ENCODE data around the gene SORCS2. TPM values are rescaled to one million over a fixed set of nuclear protein-coding genes. Genes with fewer than 3 reads are reported as not detected.

Gene SORCS2
- total RNA-seq, 1 donor from 2014 or later = 3.0 TPM

DNA sequence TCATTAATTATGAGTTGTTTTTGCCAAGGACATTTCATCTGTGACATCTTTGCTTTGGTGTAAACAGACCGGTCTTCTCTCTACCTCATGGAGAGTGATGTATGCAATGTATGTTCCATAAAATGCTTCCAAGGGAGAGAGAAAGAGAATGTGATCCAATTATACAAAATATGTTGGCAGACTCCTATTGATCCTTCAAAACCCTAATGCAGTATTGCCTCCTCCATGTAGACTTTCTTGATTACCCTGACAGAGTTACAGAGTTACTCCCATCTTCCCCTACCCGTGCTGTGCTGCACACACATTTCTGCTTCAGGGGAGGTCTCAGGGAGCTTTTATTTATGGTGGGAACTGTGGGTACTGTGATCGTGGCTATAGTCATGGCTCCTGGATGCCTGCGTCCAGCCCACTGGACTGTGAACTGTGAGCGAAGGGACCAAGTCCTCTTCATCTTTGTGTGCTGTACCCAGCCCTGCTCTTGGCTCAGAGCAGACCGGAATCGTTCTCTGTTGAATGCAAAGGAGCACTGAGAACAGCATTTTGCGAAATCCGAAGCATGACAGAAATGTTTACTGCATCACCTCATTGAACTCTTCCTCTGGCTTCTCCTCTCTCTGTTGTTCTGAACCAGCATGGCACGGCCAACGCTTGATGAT, 32.7 kb downstream of the SORCS2 start:
- DNase-seq (ENCODE audit: extremely low spot score, unreplicated experiment) = no peak
- Mint-ChIP-seq H3K36me3 (ENCODE audit: unreplicated experiment) (no peaks in the 10 kb centered on the region), H3K27me3 (ENCODE audit: unreplicated experiment) (peaks cover 7% of the 10 kb centered on the region), H3K4me3 (ENCODE audit: unreplicated experiment) (no peak overlapping the region), H3K9me3 (ENCODE audit: unreplicated experiment) (no peaks in the 10 kb centered on the region), H3K4me1 (ENCODE audit: unreplicated experiment) (no peaks in the 10 kb centered on the region), H3K27ac (ENCODE audit: unreplicated experiment) (no peak overlapping the region)
- TF ChIP-seq, protein P1, sequence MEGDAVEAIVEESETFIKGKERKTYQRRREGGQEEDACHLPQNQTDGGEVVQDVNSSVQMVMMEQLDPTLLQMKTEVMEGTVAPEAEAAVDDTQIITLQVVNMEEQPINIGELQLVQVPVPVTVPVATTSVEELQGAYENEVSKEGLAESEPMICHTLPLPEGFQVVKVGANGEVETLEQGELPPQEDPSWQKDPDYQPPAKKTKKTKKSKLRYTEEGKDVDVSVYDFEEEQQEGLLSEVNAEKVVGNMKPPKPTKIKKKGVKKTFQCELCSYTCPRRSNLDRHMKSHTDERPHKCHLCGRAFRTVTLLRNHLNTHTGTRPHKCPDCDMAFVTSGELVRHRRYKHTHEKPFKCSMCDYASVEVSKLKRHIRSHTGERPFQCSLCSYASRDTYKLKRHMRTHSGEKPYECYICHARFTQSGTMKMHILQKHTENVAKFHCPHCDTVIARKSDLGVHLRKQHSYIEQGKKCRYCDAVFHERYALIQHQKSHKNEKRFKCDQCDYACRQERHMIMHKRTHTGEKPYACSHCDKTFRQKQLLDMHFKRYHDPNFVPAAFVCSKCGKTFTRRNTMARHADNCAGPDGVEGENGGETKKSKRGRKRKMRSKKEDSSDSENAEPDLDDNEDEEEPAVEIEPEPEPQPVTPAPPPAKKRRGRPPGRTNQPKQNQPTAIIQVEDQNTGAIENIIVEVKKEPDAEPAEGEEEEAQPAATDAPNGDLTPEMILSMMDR (IDR thresholded peaks at IDR 0.05) = no peak

DNA sequence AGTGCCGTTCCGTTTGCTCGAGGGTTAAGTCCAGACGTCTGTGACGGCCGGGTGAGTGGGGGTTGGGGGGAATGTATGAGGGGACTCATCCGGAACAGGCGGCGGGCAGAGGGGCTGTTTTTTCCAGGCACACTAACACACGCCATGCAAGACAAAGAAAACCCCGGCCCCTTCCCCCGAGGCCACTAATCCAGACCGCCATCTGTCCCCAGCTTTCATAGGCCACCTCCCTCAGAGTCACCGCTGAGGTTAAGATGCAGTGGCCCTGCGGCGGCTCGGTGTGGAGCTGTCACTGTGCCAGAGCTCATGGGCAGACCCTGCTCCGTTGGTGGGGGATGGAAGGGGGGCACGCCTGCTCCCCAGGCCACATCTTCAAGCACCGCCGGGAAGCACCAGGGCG, 34.1 kb downstream of the SORCS2 start:
- H3K4me3 Mint-ChIP-seq (ENCODE audit: unreplicated experiment) = no peak overlapping the region
- no peaks in the 10 kb centered on the region for H3K9me3 Mint-ChIP-seq (ENCODE audit: unreplicated experiment)
- no peak overlapping the region for H3K27ac Mint-ChIP-seq (ENCODE audit: unreplicated experiment)
- TF ChIP-seq, protein P1 (IDR thresholded peaks at IDR 0.05) = no peak
- H3K27me3 Mint-ChIP-seq (ENCODE audit: unreplicated experiment) = peaks cover 7% of the 10 kb centered on the region
- no peaks in the 10 kb centered on the region for H3K36me3 Mint-ChIP-seq (ENCODE audit: unreplicated experiment)
- no peaks in the 10 kb centered on the region for H3K4me1 Mint-ChIP-seq (ENCODE audit: unreplicated experiment)
- DNase-seq (ENCODE audit: extremely low spot score, unreplicated experiment) = no peak

DNA sequence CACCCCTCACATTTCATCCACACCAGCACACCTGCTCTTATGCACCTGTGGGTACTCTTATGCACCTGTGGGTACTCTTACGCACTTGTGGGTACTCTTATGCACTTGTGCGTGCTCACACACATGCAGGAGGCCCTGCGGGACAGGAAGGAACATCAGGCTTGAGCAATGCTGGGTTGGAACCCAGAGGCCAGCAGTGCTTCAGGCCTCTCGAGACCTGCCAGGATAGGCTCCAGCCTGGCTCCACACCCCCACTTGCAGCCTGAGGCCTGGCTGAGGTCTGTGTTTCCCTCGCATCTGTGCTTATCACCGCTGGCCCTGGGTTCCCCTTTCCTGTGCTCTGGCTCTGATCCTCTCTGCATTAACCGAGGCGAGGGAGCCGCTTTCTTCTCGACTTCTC, 34.7 kb downstream of the SORCS2 start:
- TF ChIP-seq, protein P1 (IDR thresholded peaks at IDR 0.05) = no peak
- Mint-ChIP-seq H3K27me3 (ENCODE audit: unreplicated experiment) (peaks cover 4% of the 10 kb centered on the region), H3K27ac (ENCODE audit: unreplicated experiment) (no peak overlapping the region), H3K4me1 (ENCODE audit: unreplicated experiment) (no peaks in the 10 kb centered on the region), H3K36me3 (ENCODE audit: unreplicated experiment) (no peaks in the 10 kb centered on the region), H3K9me3 (ENCODE audit: unreplicated experiment) (no peaks in the 10 kb centered on the region), H3K4me3 (ENCODE audit: unreplicated experiment) (no peak overlapping the region)
- no peak for DNase-seq (ENCODE audit: extremely low spot score, unreplicated experiment)

DNA sequence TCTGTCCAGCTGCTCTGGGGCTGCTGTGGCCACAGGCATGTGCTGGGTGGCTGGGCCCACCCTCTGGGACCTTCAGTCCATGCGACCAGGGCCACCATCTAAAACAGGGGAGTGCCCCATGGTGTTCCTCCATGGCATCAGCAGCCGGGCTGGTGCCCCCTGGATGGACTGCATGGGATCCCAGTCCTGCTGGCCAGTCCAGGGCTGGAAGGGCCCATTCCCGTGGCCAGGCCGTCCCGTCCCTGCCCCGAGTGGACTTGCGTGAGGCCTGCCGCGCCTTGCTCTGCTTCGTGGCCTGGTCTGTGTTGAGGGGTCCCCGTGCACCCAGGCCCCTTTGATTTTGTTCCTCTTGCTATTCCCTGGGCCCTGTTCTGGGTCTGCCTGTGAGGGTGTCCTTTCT, 36.4 kb downstream of the SORCS2 start:
- no peaks in the 10 kb centered on the region for H3K36me3 Mint-ChIP-seq (ENCODE audit: unreplicated experiment)
- H3K4me3 Mint-ChIP-seq (ENCODE audit: unreplicated experiment) = no peak overlapping the region
- H3K27ac Mint-ChIP-seq (ENCODE audit: unreplicated experiment) = no peak overlapping the region
- TF ChIP-seq, protein P1 (IDR thresholded peaks at IDR 0.05) = no peak
- H3K4me1 Mint-ChIP-seq (ENCODE audit: unreplicated experiment) = no peaks in the 10 kb centered on the region
- H3K27me3 Mint-ChIP-seq (ENCODE audit: unreplicated experiment) = peaks cover 4% of the 10 kb centered on the region
- no peaks in the 10 kb centered on the region for H3K9me3 Mint-ChIP-seq (ENCODE audit: unreplicated experiment)
- no peak for DNase-seq (ENCODE audit: extremely low spot score, unreplicated experiment)

DNA sequence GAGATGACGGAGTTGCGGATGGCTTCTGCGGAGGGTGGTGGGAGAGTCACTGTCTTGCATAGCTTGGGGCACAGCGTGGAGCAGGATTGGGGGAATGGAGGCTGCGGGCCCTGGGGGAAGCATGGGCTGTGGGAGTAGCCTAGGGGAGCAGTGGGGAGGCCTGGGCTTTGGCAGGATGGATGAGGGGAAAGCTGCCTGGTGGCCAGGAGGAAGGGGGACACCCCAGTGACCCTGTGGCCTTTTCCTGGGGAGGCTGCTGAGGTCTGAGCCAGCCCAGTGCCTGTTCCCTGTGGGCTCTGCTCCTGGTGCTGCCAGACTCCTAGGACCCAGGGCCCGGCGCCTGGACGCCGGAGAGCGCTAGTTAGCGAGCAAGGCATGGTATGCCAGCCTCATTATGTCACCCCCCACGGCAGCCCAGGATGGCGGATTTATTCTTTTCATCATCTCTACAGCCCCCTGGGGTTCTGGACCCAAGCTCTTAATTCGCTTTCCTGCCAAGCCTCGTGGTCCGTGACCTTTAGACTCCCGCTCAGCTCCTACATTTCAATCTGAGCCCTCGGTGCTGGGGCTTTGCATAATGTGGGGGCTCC, 39.8 kb downstream of the SORCS2 start:
- peaks cover 3% of the 10 kb centered on the region for H3K27me3 Mint-ChIP-seq (ENCODE audit: unreplicated experiment)
- no peaks in the 10 kb centered on the region for H3K36me3 Mint-ChIP-seq (ENCODE audit: unreplicated experiment)
- TF ChIP-seq, protein P1 (IDR thresholded peaks at IDR 0.05) = no peak
- H3K4me3 Mint-ChIP-seq (ENCODE audit: unreplicated experiment) = no peak overlapping the region
- no peaks in the 10 kb centered on the region for H3K9me3 Mint-ChIP-seq (ENCODE audit: unreplicated experiment)
- H3K27ac Mint-ChIP-seq (ENCODE audit: unreplicated experiment) = no peak overlapping the region
- H3K4me1 Mint-ChIP-seq (ENCODE audit: unreplicated experiment) = no peaks in the 10 kb centered on the region
- DNase-seq (ENCODE audit: extremely low spot score, unreplicated experiment) = no peak
